ENCODE measurements around the gene ZNF462. TPM values are rescaled to one million over a fixed set of nuclear protein-coding genes. Genes with fewer than 3 reads are reported as not detected.

ZNF462 gene
- total RNA-seq, 1 donor from 2014 or later = 25.8 TPM

- no peak for DNase-seq (ENCODE audit: low spot score)
- Mint-ChIP-seq H3K4me3 (ENCODE audit: unreplicated experiment) (no peak overlapping the region), H3K36me3 (ENCODE audit: low read depth) (peaks cover 3% of the 10 kb centered on the region), H3K9me3 (ENCODE audit: low read depth) (no peaks in the 10 kb centered on the region), H3K4me1 (ENCODE audit: low read depth) (peaks cover 73% of the 10 kb centered on the region), H3K27ac (ENCODE audit: unreplicated experiment) (peak overlapping the region; percentile 55), H3K27me3 (ENCODE audit: low read depth) (no peaks in the 10 kb centered on the region)
- TF ChIP-seq CTCF (IDR thresholded peaks at IDR 0.05) = no peak
Observed at GRCh38 chr9:106869028-106869427, 6.1 kb downstream of the ZNF462 start.

- H3K27me3 Mint-ChIP-seq (ENCODE audit: low read depth) = no peaks in the 10 kb centered on the region
- H3K27ac Mint-ChIP-seq (ENCODE audit: unreplicated experiment) = peak overlapping the region; percentile 19
- H3K36me3 Mint-ChIP-seq (ENCODE audit: low read depth) = peaks cover 2% of the 10 kb centered on the region
- no peak for TF ChIP-seq CTCF (IDR thresholded peaks at IDR 0.05)
- H3K4me3 Mint-ChIP-seq (ENCODE audit: unreplicated experiment) = no peak overlapping the region
- H3K9me3 Mint-ChIP-seq (ENCODE audit: low read depth) = no peaks in the 10 kb centered on the region
- H3K4me1 Mint-ChIP-seq (ENCODE audit: low read depth) = peaks cover 72% of the 10 kb centered on the region
- DNase-seq (ENCODE audit: low spot score) = no peak
Observed at GRCh38 chr9:106869458-106869857, 6.5 kb downstream of the ZNF462 start.

GRCh38 chr9:106872641-106873040, 9.7 kb downstream of the ZNF462 start:
- Mint-ChIP-seq H3K9me3 (ENCODE audit: low read depth) (no peaks in the 10 kb centered on the region), H3K27me3 (ENCODE audit: low read depth) (no peaks in the 10 kb centered on the region), H3K4me3 (ENCODE audit: unreplicated experiment) (no peak overlapping the region), H3K36me3 (ENCODE audit: low read depth) (peaks cover 2% of the 10 kb centered on the region), H3K27ac (ENCODE audit: unreplicated experiment) (no peak overlapping the region), H3K4me1 (ENCODE audit: low read depth) (peaks cover 60% of the 10 kb centered on the region)
- no peak for TF ChIP-seq CTCF (IDR thresholded peaks at IDR 0.05)
- DNase-seq (ENCODE audit: low spot score) = no peak

GRCh38 chr9:106874031-106874430, 11.1 kb downstream of the ZNF462 start:
- no peak for DNase-seq (ENCODE audit: low spot score)
- TF ChIP-seq CTCF (IDR thresholded peaks at IDR 0.05) = no peak
- Mint-ChIP-seq H3K36me3 (ENCODE audit: low read depth) (peaks cover 2% of the 10 kb centered on the region), H3K9me3 (ENCODE audit: low read depth) (no peaks in the 10 kb centered on the region), H3K4me3 (ENCODE audit: unreplicated experiment) (no peak overlapping the region), H3K4me1 (ENCODE audit: low read depth) (peaks cover 56% of the 10 kb centered on the region), H3K27me3 (ENCODE audit: low read depth) (no peaks in the 10 kb centered on the region), H3K27ac (ENCODE audit: unreplicated experiment) (peak overlapping the region; percentile 25)

GRCh38 chr9:106874652-106875051, 11.7 kb downstream of the ZNF462 start:
- Mint-ChIP-seq H3K4me1 (ENCODE audit: low read depth) (peaks cover 56% of the 10 kb centered on the region), H3K9me3 (ENCODE audit: low read depth) (no peaks in the 10 kb centered on the region), H3K36me3 (ENCODE audit: low read depth) (peaks cover 2% of the 10 kb centered on the region), H3K27ac (ENCODE audit: unreplicated experiment) (no peak overlapping the region), H3K27me3 (ENCODE audit: low read depth) (no peaks in the 10 kb centered on the region), H3K4me3 (ENCODE audit: unreplicated experiment) (no peak overlapping the region)
- TF ChIP-seq CTCF (IDR thresholded peaks at IDR 0.05) = no peak
- no peak for DNase-seq (ENCODE audit: low spot score)

Measured in chondrocyte (in vitro differentiated cells).